GM12878 (cell line): Measurements from ENCODE around the gene CNR2. TPM values are rescaled to one million over a fixed set of nuclear protein-coding genes. Genes with fewer than 3 reads are reported as not detected.

ENCODE experiments used
- BMI1 ChIP-seq: fragments of 450-650 bp; IDR thresholded peaks from 2 replicates; pipeline ENCODE4 v1.6.1; 2016; ENCODE audit warnings: mild to moderate bottlenecking, moderate library complexity, borderline replicate concordance
- BRCA1 ChIP-seq: IDR thresholded peaks from 2 replicates; pipeline ENCODE4 v1.6.1; 2011; ENCODE audit warnings: low read depth, low read length, improper control_type of control experiment
- HCFC1 ChIP-seq: fragments of 150-350 bp; IDR thresholded peaks from 2 replicates; pipeline ENCODE4 v1.6.1; 2014; ENCODE audit warnings: low read length
- HDAC6 ChIP-seq: fragments of 200-600 bp; sonication (generic); IDR thresholded peaks from one replicate; pipeline ENCODE4 v1.8.0; 2017; ENCODE audit warnings: antibody characterized with exemption; ENCODE audit not compliant: unreplicated experiment
- MXI1 ChIP-seq: fragments of 150-350 bp; IDR thresholded peaks from 2 replicates; pipeline ENCODE4 v1.6.1; 2011; ENCODE audit warnings: low read depth, mild to moderate bottlenecking, inconsistent platforms, low read length, improper control_type of control experiment
- POLR2AphosphoS2 ChIP-seq: IDR thresholded peaks from 2 replicates; pipeline ENCODE4 v1.6.1; 2011; ENCODE audit warnings: low read depth, mild to moderate bottlenecking, low read length, improper control_type of control experiment, moderate library complexity
- RAD21 ChIP-seq: IDR thresholded peaks from 2 replicates; pipeline ENCODE4 v1.6.1; 2011; ENCODE audit warnings: mild to moderate bottlenecking, low read depth, low read length, moderate library complexity; ENCODE audit not compliant: insufficient read depth
- SMAD5 ChIP-seq: IDR thresholded peaks from 2 replicates; pipeline ENCODE4 v1.6.1; 2016; ENCODE audit warnings: antibody characterized with exemption, low read depth
- TBL1XR1 ChIP-seq: IDR thresholded peaks from 2 replicates; pipeline ENCODE4 v1.6.1; 2012; ENCODE audit warnings: low read depth, low read length, improper control_type of control experiment
- WRNIP1 ChIP-seq: IDR thresholded peaks from 2 replicates; pipeline ENCODE4 v1.6.1; 2011; ENCODE audit warnings: low read depth, low read length, improper control_type of control experiment, borderline replicate concordance
- polyA plus RNA-seq, 11 experiments: library from polyadenylated mRNA; depleted of rRNA in 4 of 11; unstranded in 6 of 11; stranded (reverse) in 5 of 11; fragments of >200 nt; fragmentation: Nextera tagmentation in 4 of 11; fragmentation: Illumina TruSeq in 1 of 11; extraction: Ambion mirVana in 4 of 11; extraction: Trizol in 1 of 11; gene quantifications; 1 replicate in 1 of 11; 2 replicates in 10 of 11; pipeline versions ENCODE4 v1.2.1 to v1.2.3, GENCODE V29; 2011 to 2016; ENCODE audit warnings: inconsistent platforms in 2 of 11, missing spikeins in 2 of 11, low read depth in 1 of 11
- total RNA-seq, 4 experiments: library from RNA; depleted of rRNA in 3 of 4; stranded (reverse); fragments of >200 nt in 3 of 4; fragmentation: Illumina TruSeq in 1 of 4; extraction: Trizol in 1 of 4; gene quantifications; 2 replicates each; pipeline versions ENCODE4 v1.2.1 to v1.2.3, GENCODE V29; 2013 to 2021
- TF ChIP-seq, protein P1 (sequence below): fragments of 450-650 bp; formaldehyde crosslinking; IDR thresholded peaks from 2 replicates; pipeline ENCODE4 v1.5.0; 2022; ENCODE audit warnings: mild to moderate bottlenecking, missing genetic modification characterization
- TF ChIP-seq, protein P2 (sequence below): fragments of 450-650 bp; IDR thresholded peaks from 2 replicates; pipeline ENCODE4 v1.6.1; 2017; ENCODE audit warnings: mild to moderate bottlenecking, moderate library complexity
- TF ChIP-seq, protein P3 (sequence below): fragments of 450-650 bp; IDR thresholded peaks from 2 replicates; pipeline ENCODE4 v1.6.1; 2017; ENCODE audit warnings: low read depth, mild to moderate bottlenecking, moderate library complexity
- TF ChIP-seq, protein P4 (sequence below): IDR thresholded peaks from 2 replicates; pipeline ENCODE4 v1.6.1; 2012; ENCODE audit warnings: mild to moderate bottlenecking, low read depth, low read length

CNR2 gene
- total and polyA plus RNA-seq, 10 of the 15 experiments (the other 5 are each of a cell fraction or from before 2014, with no cell fraction given): 0.46 to 19.8 (median 12.2) TPM

DNA sequence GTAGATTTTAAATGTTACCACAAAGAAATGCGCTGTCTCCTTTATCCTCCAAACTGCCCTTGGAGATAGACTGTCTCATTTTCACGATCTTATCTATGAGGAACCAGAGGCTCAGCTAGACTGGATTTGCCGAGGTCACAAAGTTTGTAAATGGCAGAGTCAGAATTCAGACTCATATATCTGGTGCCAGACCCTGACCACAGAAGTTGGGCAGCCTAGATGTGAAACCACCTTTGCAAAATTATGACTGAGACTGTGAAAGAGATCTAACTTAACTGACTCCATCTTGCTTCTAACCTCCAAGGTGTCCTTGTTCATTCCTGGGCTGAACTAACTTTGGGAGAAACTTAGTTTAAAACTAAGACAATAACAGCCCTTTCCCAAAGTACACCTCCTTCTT lies 14.1 kb downstream of the CNR2 start (continued):
- TF ChIP-seq, protein P1, sequence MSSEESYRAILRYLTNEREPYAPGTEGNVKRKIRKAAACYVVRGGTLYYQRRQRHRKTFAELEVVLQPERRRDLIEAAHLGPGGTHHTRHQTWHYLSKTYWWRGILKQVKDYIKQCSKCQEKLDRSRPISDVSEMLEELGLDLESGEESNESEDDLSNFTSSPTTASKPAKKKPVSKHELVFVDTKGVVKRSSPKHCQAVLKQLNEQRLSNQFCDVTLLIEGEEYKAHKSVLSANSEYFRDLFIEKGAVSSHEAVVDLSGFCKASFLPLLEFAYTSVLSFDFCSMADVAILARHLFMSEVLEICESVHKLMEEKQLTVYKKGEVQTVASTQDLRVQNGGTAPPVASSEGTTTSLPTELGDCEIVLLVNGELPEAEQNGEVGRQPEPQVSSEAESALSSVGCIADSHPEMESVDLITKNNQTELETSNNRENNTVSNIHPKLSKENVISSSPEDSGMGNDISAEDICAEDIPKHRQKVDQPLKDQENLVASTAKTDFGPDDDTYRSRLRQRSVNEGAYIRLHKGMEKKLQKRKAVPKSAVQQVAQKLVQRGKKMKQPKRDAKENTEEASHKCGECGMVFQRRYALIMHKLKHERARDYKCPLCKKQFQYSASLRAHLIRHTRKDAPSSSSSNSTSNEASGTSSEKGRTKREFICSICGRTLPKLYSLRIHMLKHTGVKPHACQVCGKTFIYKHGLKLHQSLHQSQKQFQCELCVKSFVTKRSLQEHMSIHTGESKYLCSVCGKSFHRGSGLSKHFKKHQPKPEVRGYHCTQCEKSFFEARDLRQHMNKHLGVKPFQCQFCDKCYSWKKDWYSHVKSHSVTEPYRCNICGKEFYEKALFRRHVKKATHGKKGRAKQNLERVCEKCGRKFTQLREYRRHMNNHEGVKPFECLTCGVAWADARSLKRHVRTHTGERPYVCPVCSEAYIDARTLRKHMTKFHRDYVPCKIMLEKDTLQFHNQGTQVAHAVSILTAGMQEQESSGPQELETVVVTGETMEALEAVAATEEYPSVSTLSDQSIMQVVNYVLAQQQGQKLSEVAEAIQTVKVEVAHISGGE (CRISPR knock-in tag): no peak
- TF ChIP-seq HCFC1 (no peak), BMI1 (no peak), TBL1XR1 (no peak), HDAC6 (no peak), SMAD5 (no peak), BRCA1 (no peak), POLR2AphosphoS2 (no peak), RAD21 (no peak), WRNIP1 (no peak), MXI1 (no peak)
- TF ChIP-seq, protein P2, sequence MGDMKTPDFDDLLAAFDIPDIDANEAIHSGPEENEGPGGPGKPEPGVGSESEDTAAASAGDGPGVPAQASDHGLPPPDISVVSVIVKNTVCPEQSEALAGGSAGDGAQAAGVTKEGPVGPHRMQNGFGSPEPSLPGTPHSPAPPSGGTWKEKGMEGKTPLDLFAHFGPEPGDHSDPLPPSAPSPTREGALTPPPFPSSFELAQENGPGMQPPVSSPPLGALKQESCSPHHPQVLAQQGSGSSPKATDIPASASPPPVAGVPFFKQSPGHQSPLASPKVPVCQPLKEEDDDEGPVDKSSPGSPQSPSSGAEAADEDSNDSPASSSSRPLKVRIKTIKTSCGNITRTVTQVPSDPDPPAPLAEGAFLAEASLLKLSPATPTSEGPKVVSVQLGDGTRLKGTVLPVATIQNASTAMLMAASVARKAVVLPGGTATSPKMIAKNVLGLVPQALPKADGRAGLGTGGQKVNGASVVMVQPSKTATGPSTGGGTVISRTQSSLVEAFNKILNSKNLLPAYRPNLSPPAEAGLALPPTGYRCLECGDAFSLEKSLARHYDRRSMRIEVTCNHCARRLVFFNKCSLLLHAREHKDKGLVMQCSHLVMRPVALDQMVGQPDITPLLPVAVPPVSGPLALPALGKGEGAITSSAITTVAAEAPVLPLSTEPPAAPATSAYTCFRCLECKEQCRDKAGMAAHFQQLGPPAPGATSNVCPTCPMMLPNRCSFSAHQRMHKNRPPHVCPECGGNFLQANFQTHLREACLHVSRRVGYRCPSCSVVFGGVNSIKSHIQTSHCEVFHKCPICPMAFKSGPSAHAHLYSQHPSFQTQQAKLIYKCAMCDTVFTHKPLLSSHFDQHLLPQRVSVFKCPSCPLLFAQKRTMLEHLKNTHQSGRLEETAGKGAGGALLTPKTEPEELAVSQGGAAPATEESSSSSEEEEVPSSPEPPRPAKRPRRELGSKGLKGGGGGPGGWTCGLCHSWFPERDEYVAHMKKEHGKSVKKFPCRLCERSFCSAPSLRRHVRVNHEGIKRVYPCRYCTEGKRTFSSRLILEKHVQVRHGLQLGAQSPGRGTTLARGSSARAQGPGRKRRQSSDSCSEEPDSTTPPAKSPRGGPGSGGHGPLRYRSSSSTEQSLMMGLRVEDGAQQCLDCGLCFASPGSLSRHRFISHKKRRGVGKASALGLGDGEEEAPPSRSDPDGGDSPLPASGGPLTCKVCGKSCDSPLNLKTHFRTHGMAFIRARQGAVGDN: peak; percentile 73; the same call in 1 of the 2 replicates
- TF ChIP-seq, protein P3, sequence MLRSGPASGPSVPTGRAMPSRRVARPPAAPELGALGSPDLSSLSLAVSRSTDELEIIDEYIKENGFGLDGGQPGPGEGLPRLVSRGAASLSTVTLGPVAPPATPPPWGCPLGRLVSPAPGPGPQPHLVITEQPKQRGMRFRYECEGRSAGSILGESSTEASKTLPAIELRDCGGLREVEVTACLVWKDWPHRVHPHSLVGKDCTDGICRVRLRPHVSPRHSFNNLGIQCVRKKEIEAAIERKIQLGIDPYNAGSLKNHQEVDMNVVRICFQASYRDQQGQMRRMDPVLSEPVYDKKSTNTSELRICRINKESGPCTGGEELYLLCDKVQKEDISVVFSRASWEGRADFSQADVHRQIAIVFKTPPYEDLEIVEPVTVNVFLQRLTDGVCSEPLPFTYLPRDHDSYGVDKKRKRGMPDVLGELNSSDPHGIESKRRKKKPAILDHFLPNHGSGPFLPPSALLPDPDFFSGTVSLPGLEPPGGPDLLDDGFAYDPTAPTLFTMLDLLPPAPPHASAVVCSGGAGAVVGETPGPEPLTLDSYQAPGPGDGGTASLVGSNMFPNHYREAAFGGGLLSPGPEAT: no peak
- TF ChIP-seq, protein P4, sequence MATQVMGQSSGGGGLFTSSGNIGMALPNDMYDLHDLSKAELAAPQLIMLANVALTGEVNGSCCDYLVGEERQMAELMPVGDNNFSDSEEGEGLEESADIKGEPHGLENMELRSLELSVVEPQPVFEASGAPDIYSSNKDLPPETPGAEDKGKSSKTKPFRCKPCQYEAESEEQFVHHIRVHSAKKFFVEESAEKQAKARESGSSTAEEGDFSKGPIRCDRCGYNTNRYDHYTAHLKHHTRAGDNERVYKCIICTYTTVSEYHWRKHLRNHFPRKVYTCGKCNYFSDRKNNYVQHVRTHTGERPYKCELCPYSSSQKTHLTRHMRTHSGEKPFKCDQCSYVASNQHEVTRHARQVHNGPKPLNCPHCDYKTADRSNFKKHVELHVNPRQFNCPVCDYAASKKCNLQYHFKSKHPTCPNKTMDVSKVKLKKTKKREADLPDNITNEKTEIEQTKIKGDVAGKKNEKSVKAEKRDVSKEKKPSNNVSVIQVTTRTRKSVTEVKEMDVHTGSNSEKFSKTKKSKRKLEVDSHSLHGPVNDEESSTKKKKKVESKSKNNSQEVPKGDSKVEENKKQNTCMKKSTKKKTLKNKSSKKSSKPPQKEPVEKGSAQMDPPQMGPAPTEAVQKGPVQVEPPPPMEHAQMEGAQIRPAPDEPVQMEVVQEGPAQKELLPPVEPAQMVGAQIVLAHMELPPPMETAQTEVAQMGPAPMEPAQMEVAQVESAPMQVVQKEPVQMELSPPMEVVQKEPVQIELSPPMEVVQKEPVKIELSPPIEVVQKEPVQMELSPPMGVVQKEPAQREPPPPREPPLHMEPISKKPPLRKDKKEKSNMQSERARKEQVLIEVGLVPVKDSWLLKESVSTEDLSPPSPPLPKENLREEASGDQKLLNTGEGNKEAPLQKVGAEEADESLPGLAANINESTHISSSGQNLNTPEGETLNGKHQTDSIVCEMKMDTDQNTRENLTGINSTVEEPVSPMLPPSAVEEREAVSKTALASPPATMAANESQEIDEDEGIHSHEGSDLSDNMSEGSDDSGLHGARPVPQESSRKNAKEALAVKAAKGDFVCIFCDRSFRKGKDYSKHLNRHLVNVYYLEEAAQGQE: no peak
